HEK293 (cell line): Measurements from ENCODE around the gene C3.

Experiments used
- CTCF ChIA-PET: fragments of 350-600 bp; formaldehyde crosslinking; extraction: SDS; loops from one replicate; lab custom pipeline; 2021; ENCODE audit warnings: antibody characterized with exemption; lab: Yijun Ruan, JAX
- POLR2A ChIA-PET: fragments of 300-600 bp; formaldehyde crosslinking; extraction: SDS; loops from one replicate; lab custom pipeline; 2020; ENCODE audit warnings: antibody characterized with exemption, inconsistent platforms; lab: Yijun Ruan, JAX
- H3K27ac ChIP-seq: fragments of 200-500 bp; sonication (Bioruptor generic); 2 replicates; pipeline ENCODE4 v1.5.1; 2014; ENCODE audit warnings: low read depth, low read length, control low read depth, inconsistent platforms; ENCODE audit errors: extremely low read depth
- H3K36me3 ChIP-seq, 2 experiments: fragments of 200-500 bp in 1 of 2; sonication (Bioruptor generic) in 1 of 2; 1 replicate in 1 of 2; 2 replicates in 1 of 2; pipeline ENCODE4 v1.5.1; 2014 to 2017; ENCODE audit warnings: inconsistent platforms in 2 of 2, low read length in 2 of 2; ENCODE audit not compliant: control insufficient read depth in 2 of 2, insufficient read depth in 1 of 2
- H3K4me1 ChIP-seq: fragments of 200-500 bp; sonication (Bioruptor generic); 2 replicates; pipeline ENCODE4 v1.5.1; 2014; ENCODE audit warnings: mild to moderate bottlenecking, low read length, inconsistent platforms; ENCODE audit not compliant: control insufficient read depth, insufficient read depth
- H3K4me3 ChIP-seq: 2 replicates; pipeline ENCODE4 v1.5.1; 2011; ENCODE audit warnings: low read depth, mild to moderate bottlenecking, control low read depth, low read length, moderate library complexity
- H3K9me3 ChIP-seq: fragments of 200-500 bp; sonication (Bioruptor generic); 2 replicates; pipeline ENCODE4 v1.5.1; 2014; ENCODE audit warnings: low read depth, low read length, inconsistent platforms; ENCODE audit not compliant: control insufficient read depth, insufficient read depth
- BCL6B ChIP-seq: fragments of 450-650 bp; formaldehyde crosslinking; IDR thresholded peaks from 2 replicates; pipeline ENCODE4 v1.5.1; 2017; ENCODE audit warnings: missing biosample characterization, missing genetic modification characterization
- GFI1B ChIP-seq: fragments of 450-650 bp; formaldehyde crosslinking; IDR thresholded peaks from 2 replicates; pipeline ENCODE4 v1.5.1; 2016; ENCODE audit warnings: missing biosample characterization, missing genetic modification characterization
- GLI2 ChIP-seq: fragments of 450-650 bp; formaldehyde crosslinking; IDR thresholded peaks from 2 replicates; pipeline ENCODE4; 2017; ENCODE audit warnings: missing biosample characterization, missing genetic modification characterization, low read depth, borderline replicate concordance
- HOXC10 ChIP-seq: sonication (generic); formaldehyde crosslinking; IDR thresholded peaks from 2 replicates; pipeline ENCODE4 v1.8.1; 2023; ENCODE audit warnings: mild to moderate bottlenecking, missing genetic modification reagents
- KLF1 ChIP-seq: fragments of 450-650 bp; formaldehyde crosslinking; IDR thresholded peaks from 2 replicates; pipeline ENCODE4 v1.5.1; 2016; ENCODE audit warnings: missing biosample characterization, missing genetic modification characterization
- KLF10 ChIP-seq: fragments of 450-650 bp; IDR thresholded peaks from 2 replicates; pipeline ENCODE4 v1.5.1; 2018; ENCODE audit warnings: missing biosample characterization, mild to moderate bottlenecking, missing genetic modification characterization
- KLF8 ChIP-seq: fragments of 450-650 bp; formaldehyde crosslinking; IDR thresholded peaks from 2 replicates; pipeline ENCODE4 v1.5.1; 2016; ENCODE audit warnings: missing biosample characterization, missing genetic modification characterization
- REST ChIP-seq: fragments of 450-650 bp; formaldehyde crosslinking; IDR thresholded peaks from 2 replicates; pipeline ENCODE4 v1.5.1; 2016; ENCODE audit warnings: missing biosample characterization, missing genetic modification characterization
- ZBTB48 ChIP-seq: fragments of 450-650 bp; formaldehyde crosslinking; IDR thresholded peaks from 2 replicates; pipeline ENCODE4 v1.5.1; 2016; ENCODE audit warnings: missing biosample characterization, missing genetic modification characterization
- ZIC2 ChIP-seq: fragments of 450-650 bp; formaldehyde crosslinking; IDR thresholded peaks from 2 replicates; pipeline ENCODE4 v1.5.1; 2016; ENCODE audit warnings: missing biosample characterization, missing genetic modification characterization
- ZNF10 ChIP-seq: fragments of 450-650 bp; formaldehyde crosslinking; IDR thresholded peaks from 2 replicates; pipeline ENCODE4 v1.5.1; 2017; ENCODE audit warnings: missing biosample characterization, missing genetic modification characterization
- ZNF140 ChIP-seq: fragments of 450-650 bp; formaldehyde crosslinking; IDR thresholded peaks from 2 replicates; pipeline ENCODE4 v1.5.1; 2016; ENCODE audit warnings: missing biosample characterization, missing genetic modification characterization
- ZNF184 ChIP-seq: fragments of 450-650 bp; IDR thresholded peaks from 2 replicates; pipeline ENCODE4 v1.5.1; 2018; ENCODE audit warnings: missing biosample characterization, mild to moderate bottlenecking, missing genetic modification characterization
- ZNF23 ChIP-seq: fragments of 450-650 bp; formaldehyde crosslinking; IDR thresholded peaks from 2 replicates; pipeline ENCODE4 v1.5.1; 2016; ENCODE audit warnings: missing biosample characterization, missing genetic modification characterization, borderline replicate concordance
- ZNF354C ChIP-seq: fragments of 450-650 bp; formaldehyde crosslinking; IDR thresholded peaks from 2 replicates; pipeline ENCODE4 v1.5.1; 2016; ENCODE audit warnings: missing biosample characterization, missing genetic modification characterization, low read depth, borderline replicate concordance
- ZNF404 ChIP-seq: fragments of 450-650 bp; formaldehyde crosslinking; IDR thresholded peaks from 2 replicates; pipeline ENCODE4 v1.5.1; 2017; ENCODE audit warnings: missing biosample characterization, missing genetic modification characterization
- ZNF48 ChIP-seq: fragments of 450-650 bp; formaldehyde crosslinking; IDR thresholded peaks from 2 replicates; pipeline ENCODE4 v1.5.1; 2016; ENCODE audit warnings: missing biosample characterization, missing genetic modification characterization
- ZNF549 ChIP-seq: fragments of 450-650 bp; IDR thresholded peaks from 2 replicates; pipeline ENCODE4 v1.5.1; 2018; ENCODE audit warnings: missing biosample characterization, missing genetic modification characterization, mild to moderate bottlenecking, inconsistent platforms, moderate library complexity
- ZNF610 ChIP-seq: fragments of 450-650 bp; formaldehyde crosslinking; IDR thresholded peaks from 2 replicates; pipeline ENCODE4 v1.5.1; 2016; ENCODE audit warnings: missing biosample characterization, missing genetic modification characterization, borderline replicate concordance
- ZNF768 ChIP-seq: fragments of 450-650 bp; formaldehyde crosslinking; IDR thresholded peaks from 2 replicates; pipeline ENCODE4 v1.5.1; 2018; ENCODE audit warnings: missing biosample characterization, mild to moderate bottlenecking, missing genetic modification characterization
- ZSCAN23 ChIP-seq: fragments of 450-650 bp; formaldehyde crosslinking; IDR thresholded peaks from 2 replicates; pipeline ENCODE4 v1.5.1; 2016; ENCODE audit warnings: missing biosample characterization, missing genetic modification characterization
- ZSCAN4 ChIP-seq: fragments of 450-650 bp; formaldehyde crosslinking; IDR thresholded peaks from 2 replicates; pipeline ENCODE4 v1.5.1; 2017; ENCODE audit warnings: missing biosample characterization, missing genetic modification characterization
- ZXDB ChIP-seq: fragments of 450-650 bp; formaldehyde crosslinking; IDR thresholded peaks from 2 replicates; pipeline ENCODE4 v1.5.1; 2016; ENCODE audit warnings: missing biosample characterization, missing genetic modification characterization
- TF ChIP-seq, protein P1 (sequence below): fragments of 450-650 bp; formaldehyde crosslinking; IDR thresholded peaks from 2 replicates; pipeline ENCODE4 v1.5.1; 2016; ENCODE audit warnings: missing biosample characterization, missing genetic modification characterization
- TF ChIP-seq, protein P2 (sequence below): fragments of 450-650 bp; formaldehyde crosslinking; IDR thresholded peaks from 2 replicates; pipeline ENCODE4 v1.5.1; 2016; ENCODE audit warnings: missing biosample characterization, missing genetic modification characterization, borderline replicate concordance

The C3 gene

DNA sequence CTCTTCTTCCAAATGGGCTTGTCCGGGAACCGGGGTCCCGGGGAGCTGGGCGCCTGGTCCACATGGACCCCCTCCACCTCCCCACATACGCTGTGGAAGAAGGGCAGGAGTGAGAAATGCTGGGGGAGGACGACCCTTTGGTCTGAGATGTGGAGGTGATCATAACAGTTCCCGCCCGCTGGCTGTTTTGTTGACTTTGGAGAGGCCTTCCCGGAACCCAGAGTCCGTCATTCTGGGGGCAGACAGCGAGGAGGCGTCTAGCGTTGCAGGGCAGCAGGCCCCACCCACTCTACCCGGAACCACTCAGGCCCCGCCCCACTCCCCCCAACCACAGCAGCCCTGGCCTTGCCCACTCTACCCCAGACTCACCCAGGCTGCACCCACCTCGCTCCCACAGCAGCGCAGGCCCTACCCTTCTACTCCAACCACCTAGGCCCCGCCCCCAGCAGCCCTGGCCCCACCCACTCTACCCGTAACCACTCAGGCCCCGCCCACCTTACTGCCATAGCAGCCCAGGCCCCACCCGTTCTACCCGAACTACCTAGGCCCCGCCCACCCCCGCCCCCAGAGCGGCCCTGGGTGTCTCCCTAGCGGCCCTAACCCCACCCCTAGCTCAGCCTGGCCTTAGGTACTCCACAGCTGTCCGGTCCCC, 9.8 kb upstream of the C3 start:
- H3K4me1 ChIP-seq = no peaks in the 10 kb centered on the region
- H3K36me3 ChIP-seq = peaks cover 0 to 23% of the 10 kb centered on the region in 2 experiments; a peak in 2 of 3 replicates
- H3K4me3 ChIP-seq = no peak overlapping the region
- no peaks in the 10 kb centered on the region for H3K9me3 ChIP-seq
- no peak overlapping the region for H3K27ac ChIP-seq
- POLR2A ChIA-PET = no interaction called here
- CTCF ChIA-PET = interaction anchor here (0.6 to 1.5 kb wide), 3 partner anchors 133 to 241 kb away, joined by 3 to 4 read pairs (median 3); no protein-coding TSS in a partner anchor
- TF ChIP-seq ZNF354C (tag by site-specific recombination) (no peak), ZSCAN4 (no peak), KLF8 (peak; percentile 47; the same call in 1 of the 2 replicates), ZXDB (tag by site-specific recombination) (no peak), BCL6B (tag by site-specific recombination) (no peak), ZNF10 (tag by site-specific recombination) (no peak), ZIC2 (tag by site-specific recombination) (no peak), KLF1 (peak; percentile 86), ZNF184 (tag by site-specific recombination) (no peak), ZNF23 (tag by site-specific recombination) (no peak), KLF10 (tag by site-specific recombination) (no peak), ZNF140 (no peak), GLI2 (tag by site-specific recombination) (no peak), ZNF48 (tag by site-specific recombination) (no peak), ZNF610 (tag by site-specific recombination) (no peak), ZNF549 (tag by site-specific recombination) (no peak), ZBTB48 (tag by site-specific recombination) (no peak), ZNF404 (tag by site-specific recombination) (no peak), ZSCAN23 (tag by site-specific recombination) (no peak), ZNF768 (tag by site-specific recombination) (no peak), REST (tag by site-specific recombination) (no peak), GFI1B (tag by site-specific recombination) (no peak), HOXC10 (CRISPR knock-in tag) (no peak)
- TF ChIP-seq, protein P1, sequence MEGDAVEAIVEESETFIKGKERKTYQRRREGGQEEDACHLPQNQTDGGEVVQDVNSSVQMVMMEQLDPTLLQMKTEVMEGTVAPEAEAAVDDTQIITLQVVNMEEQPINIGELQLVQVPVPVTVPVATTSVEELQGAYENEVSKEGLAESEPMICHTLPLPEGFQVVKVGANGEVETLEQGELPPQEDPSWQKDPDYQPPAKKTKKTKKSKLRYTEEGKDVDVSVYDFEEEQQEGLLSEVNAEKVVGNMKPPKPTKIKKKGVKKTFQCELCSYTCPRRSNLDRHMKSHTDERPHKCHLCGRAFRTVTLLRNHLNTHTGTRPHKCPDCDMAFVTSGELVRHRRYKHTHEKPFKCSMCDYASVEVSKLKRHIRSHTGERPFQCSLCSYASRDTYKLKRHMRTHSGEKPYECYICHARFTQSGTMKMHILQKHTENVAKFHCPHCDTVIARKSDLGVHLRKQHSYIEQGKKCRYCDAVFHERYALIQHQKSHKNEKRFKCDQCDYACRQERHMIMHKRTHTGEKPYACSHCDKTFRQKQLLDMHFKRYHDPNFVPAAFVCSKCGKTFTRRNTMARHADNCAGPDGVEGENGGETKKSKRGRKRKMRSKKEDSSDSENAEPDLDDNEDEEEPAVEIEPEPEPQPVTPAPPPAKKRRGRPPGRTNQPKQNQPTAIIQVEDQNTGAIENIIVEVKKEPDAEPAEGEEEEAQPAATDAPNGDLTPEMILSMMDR (tag by site-specific recombination) = no peak
- TF ChIP-seq, protein P2, sequence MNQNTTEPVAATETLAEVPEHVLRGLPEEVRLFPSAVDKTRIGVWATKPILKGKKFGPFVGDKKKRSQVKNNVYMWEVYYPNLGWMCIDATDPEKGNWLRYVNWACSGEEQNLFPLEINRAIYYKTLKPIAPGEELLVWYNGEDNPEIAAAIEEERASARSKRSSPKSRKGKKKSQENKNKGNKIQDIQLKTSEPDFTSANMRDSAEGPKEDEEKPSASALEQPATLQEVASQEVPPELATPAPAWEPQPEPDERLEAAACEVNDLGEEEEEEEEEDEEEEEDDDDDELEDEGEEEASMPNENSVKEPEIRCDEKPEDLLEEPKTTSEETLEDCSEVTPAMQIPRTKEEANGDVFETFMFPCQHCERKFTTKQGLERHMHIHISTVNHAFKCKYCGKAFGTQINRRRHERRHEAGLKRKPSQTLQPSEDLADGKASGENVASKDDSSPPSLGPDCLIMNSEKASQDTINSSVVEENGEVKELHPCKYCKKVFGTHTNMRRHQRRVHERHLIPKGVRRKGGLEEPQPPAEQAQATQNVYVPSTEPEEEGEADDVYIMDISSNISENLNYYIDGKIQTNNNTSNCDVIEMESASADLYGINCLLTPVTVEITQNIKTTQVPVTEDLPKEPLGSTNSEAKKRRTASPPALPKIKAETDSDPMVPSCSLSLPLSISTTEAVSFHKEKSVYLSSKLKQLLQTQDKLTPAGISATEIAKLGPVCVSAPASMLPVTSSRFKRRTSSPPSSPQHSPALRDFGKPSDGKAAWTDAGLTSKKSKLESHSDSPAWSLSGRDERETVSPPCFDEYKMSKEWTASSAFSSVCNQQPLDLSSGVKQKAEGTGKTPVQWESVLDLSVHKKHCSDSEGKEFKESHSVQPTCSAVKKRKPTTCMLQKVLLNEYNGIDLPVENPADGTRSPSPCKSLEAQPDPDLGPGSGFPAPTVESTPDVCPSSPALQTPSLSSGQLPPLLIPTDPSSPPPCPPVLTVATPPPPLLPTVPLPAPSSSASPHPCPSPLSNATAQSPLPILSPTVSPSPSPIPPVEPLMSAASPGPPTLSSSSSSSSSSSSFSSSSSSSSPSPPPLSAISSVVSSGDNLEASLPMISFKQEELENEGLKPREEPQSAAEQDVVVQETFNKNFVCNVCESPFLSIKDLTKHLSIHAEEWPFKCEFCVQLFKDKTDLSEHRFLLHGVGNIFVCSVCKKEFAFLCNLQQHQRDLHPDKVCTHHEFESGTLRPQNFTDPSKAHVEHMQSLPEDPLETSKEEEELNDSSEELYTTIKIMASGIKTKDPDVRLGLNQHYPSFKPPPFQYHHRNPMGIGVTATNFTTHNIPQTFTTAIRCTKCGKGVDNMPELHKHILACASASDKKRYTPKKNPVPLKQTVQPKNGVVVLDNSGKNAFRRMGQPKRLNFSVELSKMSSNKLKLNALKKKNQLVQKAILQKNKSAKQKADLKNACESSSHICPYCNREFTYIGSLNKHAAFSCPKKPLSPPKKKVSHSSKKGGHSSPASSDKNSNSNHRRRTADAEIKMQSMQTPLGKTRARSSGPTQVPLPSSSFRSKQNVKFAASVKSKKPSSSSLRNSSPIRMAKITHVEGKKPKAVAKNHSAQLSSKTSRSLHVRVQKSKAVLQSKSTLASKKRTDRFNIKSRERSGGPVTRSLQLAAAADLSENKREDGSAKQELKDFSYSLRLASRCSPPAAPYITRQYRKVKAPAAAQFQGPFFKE (tag by site-specific recombination) = no peak
